WTC11 (cell line): Measurements from ENCODE around the gene DDX11. TPM values are rescaled to one million over a fixed set of nuclear protein-coding genes. Genes with fewer than 3 reads are reported as not detected.
"Not testable (repeated sequence)": the region's sequence is repeated elsewhere in the genome, so short reads cannot be mapped to it uniquely, and the experiment has no call there.

ENCODE experiments used
- ATAC-seq: fragments of 200-7000 bp; cut with Tn5 transposase; 2 replicates; pipeline ENCODE4 v1.10.0; 2021; ENCODE audit warnings: mild to moderate bottlenecking, moderate library complexity
- Bru-seq: library from RNA; stranded (reverse); fragments of 400-500 nt; gene quantifications from one replicate; lab custom pipeline; 2021; lab: Mats Ljungman, UMichigan
- CTCF ChIA-PET: fragments of 300-600 bp; sonication (Branson Sonifier 250); formaldehyde crosslinking; loops from one replicate; lab custom pipeline; 2021; ENCODE audit warnings: antibody characterized with exemption; lab: Charles Lee
- POLR2A ChIA-PET: fragments of 350-600 bp; sonication (Branson Sonifier 250); formaldehyde crosslinking; loops from one replicate; lab custom pipeline; 2021; ENCODE audit warnings: antibody characterized with exemption; lab: Charles Lee
- DNase-seq: peaks from one replicate; pipeline ENCODE4 v3.0.0; 2021; ENCODE audit warnings: low spot score
- H3K27ac Mint-ChIP-seq: 2 replicates; pipeline ENCODE4 v1.8.0; 2021; ENCODE audit warnings: mixed read lengths
- H3K27me3 Mint-ChIP-seq: 2 replicates; pipeline ENCODE4 v1.8.0; 2021; ENCODE audit warnings: low read depth, mild to moderate bottlenecking, moderate library complexity, mixed read lengths
- H3K36me3 Mint-ChIP-seq: 2 replicates; pipeline ENCODE4 v1.8.0; 2021; ENCODE audit warnings: mixed read lengths
- H3K4me1 Mint-ChIP-seq: 2 replicates; pipeline ENCODE4 v1.8.0; 2022; ENCODE audit warnings: mixed read lengths
- H3K4me3 Mint-ChIP-seq: 2 replicates; pipeline ENCODE4 v1.8.0; 2021; ENCODE audit warnings: mild to moderate bottlenecking, moderate library complexity, mixed read lengths
- H3K9me3 Mint-ChIP-seq: 2 replicates; pipeline ENCODE4 v1.8.0; 2021; ENCODE audit warnings: mixed read lengths
- E2F4 ChIP-seq: sonication (generic); formaldehyde crosslinking; IDR thresholded peaks from 2 replicates; pipeline ENCODE4 v1.8.1; 2022; ENCODE audit warnings: low read depth, mild to moderate bottlenecking, moderate library complexity, missing genetic modification reagents, borderline replicate concordance
- E2F5 ChIP-seq: sonication (generic); formaldehyde crosslinking; IDR thresholded peaks from 2 replicates; pipeline ENCODE4 v1.8.1; 2022; ENCODE audit warnings: mild to moderate bottlenecking, moderate library complexity, missing genetic modification reagents
- FOXK1 ChIP-seq: sonication (generic); formaldehyde crosslinking; IDR thresholded peaks from 2 replicates; pipeline ENCODE4 v1.8.0; 2022; ENCODE audit warnings: mild to moderate bottlenecking, moderate library complexity, missing genetic modification reagents
- FOXP1 ChIP-seq: sonication (generic); formaldehyde crosslinking; IDR thresholded peaks from 2 replicates; pipeline ENCODE4 v1.8.0; 2022; ENCODE audit warnings: missing genetic modification reagents, mild to moderate bottlenecking, moderate library complexity, borderline replicate concordance
- GABPB1 ChIP-seq: sonication (generic); formaldehyde crosslinking; IDR thresholded peaks from 2 replicates; pipeline ENCODE4 v1.8.1; 2023; ENCODE audit warnings: mild to moderate bottlenecking, missing genetic modification reagents
- MYBL2 ChIP-seq: sonication (generic); formaldehyde crosslinking; IDR thresholded peaks from 2 replicates; pipeline ENCODE4 v1.8.1; 2023; ENCODE audit warnings: mild to moderate bottlenecking, moderate library complexity, missing genetic modification reagents
- NFYB ChIP-seq: sonication (generic); formaldehyde crosslinking; conservative IDR thresholded peaks from 2 replicates; pipeline ENCODE4 v1.8.0; 2022; ENCODE audit warnings: low read depth, missing genetic modification reagents
- SP1 ChIP-seq: sonication (generic); formaldehyde crosslinking; conservative IDR thresholded peaks from 2 replicates; pipeline ENCODE4 v1.8.1; 2022; ENCODE audit warnings: missing genetic modification reagents
- ZNF232 ChIP-seq: sonication (generic); formaldehyde crosslinking; IDR thresholded peaks from 2 replicates; pipeline ENCODE4 v1.8.0; 2022; ENCODE audit warnings: mild to moderate bottlenecking, missing genetic modification reagents
- ZNF281 ChIP-seq: sonication (generic); formaldehyde crosslinking; IDR thresholded peaks from 2 replicates; pipeline ENCODE4 v1.8.0; 2023; ENCODE audit warnings: mild to moderate bottlenecking, missing genetic modification reagents
- long read RNA-seq, 3 experiments: library from RNA in 1 of 3; library from capped mRNA in 1 of 3; library from polyadenylated mRNA in 1 of 3; unstranded in 2 of 3; stranded (forward) in 1 of 3; transcript quantifications; one replicate each; pipeline ENCODE4 v2.0.0, GENCODE V29; 2021
- total RNA-seq: library from RNA; stranded (reverse); gene quantifications from 3 replicates; pipeline ENCODE4 v1.2.3, GENCODE V29; 2021
- TF ChIP-seq, protein P1 (sequence below): sonication (generic); formaldehyde crosslinking; IDR thresholded peaks from 2 replicates; pipeline ENCODE4 v1.8.0; 2022; ENCODE audit warnings: mild to moderate bottlenecking, missing genetic modification reagents
- TF ChIP-seq, protein P2 (sequence below): sonication (generic); formaldehyde crosslinking; IDR thresholded peaks from 2 replicates; pipeline ENCODE4 v1.8.0; 2022; ENCODE audit warnings: mild to moderate bottlenecking, missing genetic modification reagents
- TF ChIP-seq, protein P3 (sequence below): sonication (generic); formaldehyde crosslinking; IDR thresholded peaks from 2 replicates; pipeline ENCODE4 v1.8.0; 2023; ENCODE audit warnings: missing genetic modification reagents, mild to moderate bottlenecking, borderline replicate concordance

Gene DDX11
- total RNA-seq: 179 to 219 TPM (median 186 TPM) in 3 replicates
- Bru-seq, nascent RNA: percentile 85 among the genes with signal in this experiment
- long read RNA-seq, experiment 1, transcript DDX11-223 (27 exons, 3,079 nt): major isoform, 64 of 306 reads
- long read RNA-seq, experiment 1, partial matches to known transcripts: 74 of 306 reads
- long read RNA-seq, experiment 1, other reads (novel, unspliced or antisense): 163 of 306 reads
- long read RNA-seq, experiment 2, partial matches to known transcripts: 17 of 46 reads
- long read RNA-seq, experiment 2, other reads (novel, unspliced or antisense): 28 of 46 reads
- long read RNA-seq, experiment 3, partial matches to known transcripts: 1 of 4 reads
- long read RNA-seq, experiment 3, other reads (novel, unspliced or antisense): 2 of 4 reads

- peak within 1 kb of the TSS; percentile 92 for H3K27ac Mint-ChIP-seq
- peak; percentile 30 for TF ChIP-seq SP1
- peak; percentile 77 for TF ChIP-seq E2F4 (CRISPR knock-in tag)
- TF ChIP-seq ZNF281 (CRISPR knock-in tag): 0 out of 2 replicates have a peak, but pooled peaks have one; percentile 11
- TF ChIP-seq, protein P1, sequence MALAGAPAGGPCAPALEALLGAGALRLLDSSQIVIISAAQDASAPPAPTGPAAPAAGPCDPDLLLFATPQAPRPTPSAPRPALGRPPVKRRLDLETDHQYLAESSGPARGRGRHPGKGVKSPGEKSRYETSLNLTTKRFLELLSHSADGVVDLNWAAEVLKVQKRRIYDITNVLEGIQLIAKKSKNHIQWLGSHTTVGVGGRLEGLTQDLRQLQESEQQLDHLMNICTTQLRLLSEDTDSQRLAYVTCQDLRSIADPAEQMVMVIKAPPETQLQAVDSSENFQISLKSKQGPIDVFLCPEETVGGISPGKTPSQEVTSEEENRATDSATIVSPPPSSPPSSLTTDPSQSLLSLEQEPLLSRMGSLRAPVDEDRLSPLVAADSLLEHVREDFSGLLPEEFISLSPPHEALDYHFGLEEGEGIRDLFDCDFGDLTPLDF (CRISPR knock-in tag): 0 out of 2 replicates have a peak, but pooled peaks have one; percentile 56
- TF ChIP-seq MYBL2: peak; percentile 26; the same call in 1 of the 2 replicates
- peak; percentile 52; the same call in 1 of the 2 replicates for TF ChIP-seq GABPB1 (CRISPR knock-in tag)
- TF ChIP-seq, protein P2, sequence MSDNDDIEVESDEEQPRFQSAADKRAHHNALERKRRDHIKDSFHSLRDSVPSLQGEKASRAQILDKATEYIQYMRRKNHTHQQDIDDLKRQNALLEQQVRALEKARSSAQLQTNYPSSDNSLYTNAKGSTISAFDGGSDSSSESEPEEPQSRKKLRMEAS (CRISPR knock-in tag): peak; percentile 79
- TF ChIP-seq ZNF232 (CRISPR knock-in tag): 0 out of 2 replicates have a peak, but pooled peaks have one; percentile 43
- TF ChIP-seq FOXK1: peak; percentile 51; the same call in 1 of the 2 replicates
- TF ChIP-seq E2F5: peak; percentile 93
- TF ChIP-seq, protein P3, sequence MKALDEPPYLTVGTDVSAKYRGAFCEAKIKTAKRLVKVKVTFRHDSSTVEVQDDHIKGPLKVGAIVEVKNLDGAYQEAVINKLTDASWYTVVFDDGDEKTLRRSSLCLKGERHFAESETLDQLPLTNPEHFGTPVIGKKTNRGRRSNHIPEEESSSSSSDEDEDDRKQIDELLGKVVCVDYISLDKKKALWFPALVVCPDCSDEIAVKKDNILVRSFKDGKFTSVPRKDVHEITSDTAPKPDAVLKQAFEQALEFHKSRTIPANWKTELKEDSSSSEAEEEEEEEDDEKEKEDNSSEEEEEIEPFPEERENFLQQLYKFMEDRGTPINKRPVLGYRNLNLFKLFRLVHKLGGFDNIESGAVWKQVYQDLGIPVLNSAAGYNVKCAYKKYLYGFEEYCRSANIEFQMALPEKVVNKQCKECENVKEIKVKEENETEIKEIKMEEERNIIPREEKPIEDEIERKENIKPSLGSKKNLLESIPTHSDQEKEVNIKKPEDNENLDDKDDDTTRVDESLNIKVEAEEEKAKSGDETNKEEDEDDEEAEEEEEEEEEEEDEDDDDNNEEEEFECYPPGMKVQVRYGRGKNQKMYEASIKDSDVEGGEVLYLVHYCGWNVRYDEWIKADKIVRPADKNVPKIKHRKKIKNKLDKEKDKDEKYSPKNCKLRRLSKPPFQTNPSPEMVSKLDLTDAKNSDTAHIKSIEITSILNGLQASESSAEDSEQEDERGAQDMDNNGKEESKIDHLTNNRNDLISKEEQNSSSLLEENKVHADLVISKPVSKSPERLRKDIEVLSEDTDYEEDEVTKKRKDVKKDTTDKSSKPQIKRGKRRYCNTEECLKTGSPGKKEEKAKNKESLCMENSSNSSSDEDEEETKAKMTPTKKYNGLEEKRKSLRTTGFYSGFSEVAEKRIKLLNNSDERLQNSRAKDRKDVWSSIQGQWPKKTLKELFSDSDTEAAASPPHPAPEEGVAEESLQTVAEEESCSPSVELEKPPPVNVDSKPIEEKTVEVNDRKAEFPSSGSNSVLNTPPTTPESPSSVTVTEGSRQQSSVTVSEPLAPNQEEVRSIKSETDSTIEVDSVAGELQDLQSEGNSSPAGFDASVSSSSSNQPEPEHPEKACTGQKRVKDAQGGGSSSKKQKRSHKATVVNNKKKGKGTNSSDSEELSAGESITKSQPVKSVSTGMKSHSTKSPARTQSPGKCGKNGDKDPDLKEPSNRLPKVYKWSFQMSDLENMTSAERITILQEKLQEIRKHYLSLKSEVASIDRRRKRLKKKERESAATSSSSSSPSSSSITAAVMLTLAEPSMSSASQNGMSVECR (CRISPR knock-in tag): peak; percentile 24; the same call in 1 of the 2 replicates
- TF ChIP-seq NFYB (CRISPR knock-in tag): 0 out of 2 replicates have a peak, but pooled peaks have one; percentile 24
- TF ChIP-seq FOXP1 (CRISPR knock-in tag): 0 out of 2 replicates have a peak, but pooled peaks have one; percentile 23
- TF ChIP-seq, all 79 proteins: peak for 13; not testable (repeated sequence) for 66
- ATAC-seq: peak; percentile 92
- peak within 1 kb of the TSS; percentile 93 for H3K4me3 Mint-ChIP-seq
- H3K4me1 Mint-ChIP-seq: peaks cover 44% of the 10 kb centered on the region
- H3K9me3 Mint-ChIP-seq, POLR2A ChIA-PET, H3K27me3 Mint-ChIP-seq: not testable (repeated sequence)
- H3K36me3 Mint-ChIP-seq: peaks cover 16% of the 10 kb centered on the region
- CTCF ChIA-PET: interaction anchor here (0.8 to 1.2 kb wide), 2 partner anchors 82 to 161 kb away, joined by 3 read pairs; no protein-coding TSS in a partner anchor
- peak; percentile 94 for DNase-seq
Measured at GRCh38 chr12:31073527-31074332, at the start of gene DDX11. Gene DDX11 (plus strand): TSS chr12:31073860. CDS start chr12:31078394, 4,534 bp downstream.
